HL-60/S4 treated with retinoic acid at 250 ng/mL for 4 days and 3 days (cell line): ENCODE measurements around the gene RBM34.

Experiments
- in situ Hi-C: fragments of 300-500 bp; cut with MboI; formaldehyde crosslinking; loops from 2 replicates; pipeline ENCODE4 v1.7.0; 2022; ENCODE audit warnings: low sequenced_read_pairs

The RBM34 gene

DNA sequence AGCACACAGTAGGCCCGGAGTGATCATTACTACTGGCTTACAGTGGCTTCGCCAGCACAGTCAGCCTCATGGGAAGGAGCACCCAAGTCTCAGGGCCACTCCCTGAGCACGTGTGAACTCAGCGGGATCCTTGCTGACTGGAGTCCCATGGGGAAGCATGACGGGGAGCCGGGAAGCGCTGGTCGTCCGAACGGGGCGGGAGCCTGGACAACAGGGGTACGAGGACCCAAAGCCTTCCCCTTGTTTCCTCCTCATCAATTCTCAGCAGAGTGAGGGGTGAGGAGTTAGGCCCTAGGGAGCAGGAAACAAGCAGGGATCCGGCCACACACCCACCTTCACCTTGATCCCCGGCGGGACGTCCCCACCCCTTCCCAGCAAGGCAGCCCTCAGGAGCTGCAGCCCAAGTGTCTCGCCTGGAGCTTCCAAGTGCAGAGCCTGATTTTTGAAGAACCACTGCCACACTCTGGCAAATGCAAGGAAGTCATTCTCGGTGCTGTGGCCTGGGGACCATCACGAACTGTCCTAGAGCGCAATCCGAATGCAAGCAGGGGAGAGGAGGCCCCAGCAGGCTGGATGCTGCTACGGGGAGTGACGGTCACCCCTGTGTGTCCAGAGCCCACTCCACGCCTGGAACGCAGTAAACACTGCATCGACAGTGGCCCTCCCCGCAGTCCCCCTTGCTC, 67.9 kb downstream of the RBM34 start:
- in situ Hi-C loops = loop anchor here (10.0 to 25.0 kb wide), 2 partner anchors 356 to 768 kb away; no protein-coding TSS in a partner anchor

DNA sequence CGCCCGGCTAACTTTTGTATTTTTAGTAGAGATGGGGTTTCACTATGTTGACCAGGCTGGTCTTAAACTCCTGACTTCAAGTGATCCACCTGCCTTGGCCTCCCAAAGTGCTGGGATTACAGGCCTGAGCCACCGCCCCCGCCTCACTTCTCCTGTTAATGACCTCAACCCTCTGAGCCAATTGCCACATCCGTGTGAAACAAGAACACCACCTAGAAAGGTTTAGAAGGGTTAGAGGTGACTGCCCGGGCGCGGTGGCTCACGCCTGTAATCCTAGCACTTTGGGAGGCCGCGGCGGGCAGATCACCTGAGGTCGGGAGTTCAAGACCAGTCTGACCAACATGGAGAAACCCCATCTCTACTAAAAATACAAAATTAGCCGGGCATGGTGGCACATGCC, 68.6 kb downstream of the RBM34 start:
- in situ Hi-C loops = loop anchor here (10.0 to 25.0 kb wide), 2 partner anchors 355 to 768 kb away; no protein-coding TSS in a partner anchor

DNA sequence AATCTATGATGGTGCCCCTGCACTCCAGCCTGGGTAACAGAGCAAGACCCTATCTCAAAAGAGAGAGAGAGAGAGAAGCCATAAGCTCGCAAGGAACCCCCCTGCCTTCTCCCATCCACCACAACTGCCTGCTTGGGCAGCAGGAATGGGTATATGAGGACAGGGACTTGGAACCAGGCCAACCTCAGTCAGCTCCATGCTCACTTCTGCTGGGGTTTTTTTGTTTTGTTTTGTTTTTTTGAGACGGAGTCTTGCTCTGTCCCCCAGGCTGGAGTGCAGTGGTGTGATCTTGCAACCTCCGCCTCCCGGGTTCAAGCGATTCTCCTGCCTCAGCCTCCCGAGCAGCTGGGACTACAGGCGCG, 69.0 kb downstream of the RBM34 start:
- in situ Hi-C loops = loop anchor here (10.0 to 25.0 kb wide), 2 partner anchors 355 to 767 kb away; no protein-coding TSS in a partner anchor

- in situ Hi-C loops = loop anchor here (10.0 to 25.0 kb wide), 2 partner anchors 354 to 767 kb away; no protein-coding TSS in a partner anchor
These were observed 69.6 kb downstream of the RBM34 start for GRCh38 chr1:235091319-235092044.

- in situ Hi-C loops = loop anchor here (10.0 to 25.0 kb wide), 2 partner anchors 353 to 766 kb away; no protein-coding TSS in a partner anchor
These were observed 70.5 kb downstream of the RBM34 start for GRCh38 chr1:235090406-235091069.

DNA sequence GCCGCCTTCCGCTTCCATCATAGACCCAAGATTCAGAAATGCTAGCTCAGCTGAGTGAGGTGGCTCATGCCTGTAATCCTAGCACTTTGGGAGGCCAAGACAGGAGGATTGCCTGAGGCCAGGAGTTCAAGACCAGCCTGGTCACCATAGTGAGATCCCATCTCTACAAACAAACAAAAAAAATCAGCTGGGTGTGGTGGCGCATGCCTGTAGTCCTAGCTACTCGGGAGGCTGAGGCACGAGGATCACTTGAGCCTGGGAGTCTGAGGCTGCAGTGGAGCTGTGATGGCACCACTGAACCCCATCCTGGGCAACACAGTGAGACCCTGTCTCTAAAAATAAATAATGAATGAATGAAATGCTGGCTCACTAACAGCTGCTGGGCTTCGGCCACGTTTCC, 72.1 kb downstream of the RBM34 start:
- in situ Hi-C loops = loop anchor here (10.0 to 25.0 kb wide), 3 partner anchors 234 to 494 kb away; no protein-coding TSS in a partner anchor

GRCh38 chr1:235088430-235088829, 72.6 kb downstream of the RBM34 start:
- in situ Hi-C loops = loop anchor here (10.0 to 25.0 kb wide), 3 partner anchors 234 to 494 kb away; no protein-coding TSS in a partner anchor

DNA sequence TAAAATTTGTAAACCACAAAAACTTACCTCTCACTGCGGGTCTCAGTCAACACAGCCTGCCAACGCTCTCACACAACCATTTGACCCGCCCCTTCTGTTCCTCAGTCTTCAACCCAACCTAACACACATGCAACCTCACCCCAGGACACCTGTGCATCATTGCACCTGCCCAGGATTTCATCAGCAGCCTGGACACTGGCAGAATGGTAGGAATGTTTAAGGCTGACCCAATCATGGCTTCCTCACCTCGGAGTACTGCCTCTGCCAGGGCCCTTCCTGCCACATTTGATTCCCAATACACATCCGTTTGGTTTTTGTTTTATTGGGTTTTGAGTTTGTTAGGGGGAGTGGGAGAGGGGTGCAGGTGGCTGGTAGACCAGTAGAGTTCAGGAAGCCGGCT, 73.1 kb downstream of the RBM34 start:
- in situ Hi-C loops = loop anchor here (10.0 to 25.0 kb wide), 3 partner anchors 233 to 493 kb away; no protein-coding TSS in a partner anchor

GRCh38 chr1:235085411-235086117, 75.5 kb downstream of the RBM34 start:
- in situ Hi-C loops = loop anchor here (10.0 to 25.0 kb wide), 3 partner anchors 231 to 491 kb away; no protein-coding TSS in a partner anchor
